Neural progenitor cell (in vitro differentiated cells): ENCODE results near the gene DDX10.

Experiments
- CTCF ChIP-seq: fragments of 200-600 bp; sonication (generic); IDR thresholded peaks from 2 replicates; pipeline ENCODE4 v1.5.1; 2017; ENCODE audit warnings: antibody characterized with exemption, mild to moderate bottlenecking
- EZH2phosphoT487 ChIP-seq: fragments of 200-600 bp; sonication (generic); IDR thresholded peaks from 2 replicates; pipeline ENCODE4 v1.6.1; 2017; ENCODE audit warnings: antibody characterized with exemption

GRCh38 chr11:108629274-108629673 is 35.6 kb upstream of the DDX10 start:
- no peak for TF ChIP-seq CTCF
- TF ChIP-seq EZH2phosphoT487, result no peak
